HG03064 (cell line): ENCODE results near the gene TPP1.
A peak's percentile ranks its signal among the peaks of the same experiment; 100 is the strongest.

ENCODE experiments used
- ATAC-seq: cut with Tn5 transposase; IDR thresholded peaks from one replicate; pipeline ENCODE4 v1.9.1; 2021; ENCODE audit warnings: low read depth; ENCODE audit not compliant: unreplicated experiment

The TPP1 gene

GRCh38 chr11:6629573-6629891 lies 10.3 kb upstream of the TPP1 start:
- ATAC-seq: no peak

GRCh38 chr11:6628526-6628925 lies 9.3 kb upstream of the TPP1 start:
- no peak for ATAC-seq

GRCh38 chr11:6627762-6628241 lies 8.6 kb upstream of the TPP1 start:
- peak; percentile 64 for ATAC-seq

GRCh38 chr11:6626971-6627761 lies 7.9 kb upstream of the TPP1 start:
- peak; percentile 19 for ATAC-seq

GRCh38 chr11:6625832-6626420 lies 6.7 kb upstream of the TPP1 start:
- ATAC-seq: no peak

- ATAC-seq: no peak
These were observed 6.1 kb upstream of the TPP1 start for GRCh38 chr11:6625156-6625831.

GRCh38 chr11:6623391-6624363 lies 4.5 kb upstream of the TPP1 start:
- ATAC-seq: no peak

- no peak for ATAC-seq
These were observed 3.3 kb upstream of the TPP1 start for GRCh38 chr11:6622261-6623171.

GRCh38 chr11:6621711-6622211 lies 2.5 kb upstream of the TPP1 start:
- no peak for ATAC-seq

GRCh38 chr11:6620636-6621035 lies 1.4 kb upstream of the TPP1 start:
- no peak for ATAC-seq

- no peak for ATAC-seq
These were observed 862 bp downstream of the TPP1 start for GRCh38 chr11:6618117-6619003.

GRCh38 chr11:6617315-6617781 lies 1.9 kb downstream of the TPP1 start:
- no peak for ATAC-seq

GRCh38 chr11:6616596-6617250 lies 2.5 kb downstream of the TPP1 start:
- ATAC-seq: no peak

GRCh38 chr11:6615882-6616585 lies 3.2 kb downstream of the TPP1 start:
- no peak for ATAC-seq

- no peak for ATAC-seq
These were observed 4.2 kb downstream of the TPP1 start for GRCh38 chr11:6615046-6615445.

GRCh38 chr11:6614446-6614845 lies 4.8 kb downstream of the TPP1 start:
- no peak for ATAC-seq

GRCh38 chr11:6613496-6613895 lies 5.7 kb downstream of the TPP1 start:
- no peak for ATAC-seq
